Right lobe of liver (tissue), 6 donors: Measurements from ENCODE around the gene STXBP2. TPM values are rescaled to one million over a fixed set of nuclear protein-coding genes. Genes with fewer than 3 reads are reported as not detected.

Experiments used
- ATAC-seq, 4 donors: fragments of 200-7000 bp; cut with Tn5 transposase; one replicate each; pipeline ENCODE4 v1.9.1; 2020; ENCODE audit warnings: mild to moderate bottlenecking in 4 of 4, moderate library complexity in 4 of 4
- DNase-seq, 3 donors: peaks; one replicate each; pipeline ENCODE4 v3.0.0-alpha.2; 2020
- H3K27ac ChIP-seq, 3 donors: fragments of 200-600 bp; one replicate each; pipeline ENCODE4 v1.8.0; 2022
- H3K27me3 ChIP-seq, 2 donors: fragments of 200-600 bp; one replicate each; pipeline ENCODE4 v1.8.0; 2022
- H3K36me3 ChIP-seq, 4 donors: fragments of 200-600 bp; sonication (generic) in 1 of 4; one replicate each; pipeline versions ENCODE4 v1.5.1 to v1.8.0; 2017 to 2022; ENCODE audit warnings: control low read depth in 1 of 4
- H3K4me1 ChIP-seq, 4 donors: fragments of 200-600 bp; sonication (generic) in 1 of 4; one replicate each; pipeline versions ENCODE4 v1.5.1 to v1.8.0; 2017 to 2022; ENCODE audit warnings: control low read depth in 1 of 4
- H3K4me3 ChIP-seq, 3 donors: fragments of 200-600 bp; one replicate each; pipeline ENCODE4 v1.8.0; 2022
- H3K9me3 ChIP-seq, 4 donors: fragments of 200-600 bp; sonication (generic) in 1 of 4; one replicate each; pipeline versions ENCODE4 v1.5.1 to v1.8.0; 2017 to 2022; ENCODE audit warnings: control low read depth in 1 of 4
- POLR2A ChIP-seq: fragments of 450-650 bp; IDR thresholded peaks from one replicate; pipeline ENCODE4 v1.6.1; 2017; ENCODE audit warnings: antibody characterized with exemption, mild to moderate bottlenecking
- WGBS: methylation state at CpG from one replicate; pipeline ENCODE4 v1.1.6; 2018; ENCODE audit warnings: low coverage, low lambda C conversion rate; ENCODE audit not compliant: insufficient coverage; ENCODE audit errors: missing lambda C conversion rate; 5-methylcytosine and 5-hydroxymethylcytosine counted together
- intact Hi-C, 2 donors: fragments of 100-400 bp; cut with DNase I; formaldehyde crosslinking; loops; one replicate each; pipeline versions ENCODE4 v1.11.2 to v1.14.1; 2022
- total RNA-seq, 6 experiments: library from RNA; depleted of rRNA in 2 of 6; stranded (reverse); fragments of >200 nt in 2 of 6; fragmentation: NEBNext Ultra II Directional in 3 of 6; extraction: Animal tissue kit (Norgen Biotek cat#: 25700) in 3 of 6; gene quantifications; one replicate each; pipeline versions ENCODE4 v1.1.0 to v1.2.4, GENCODE V29; 2016 to 2023
- TF ChIP-seq, protein P1 (sequence below), 4 donors: fragments of 200-600 bp in 3 of 4; fragments of 450-650 bp in 1 of 4; IDR thresholded peaks; one replicate each; pipeline versions ENCODE4 v1.5.1 to v1.8.0; 2016 to 2022; ENCODE audit warnings: antibody characterized with exemption in 4 of 4, mild to moderate bottlenecking in 2 of 4
- donor health status: DM: no; HTN: yes; CAD: no.
- donor health status: DM: no; HTN: no; CAD: no.
- donor health status: DM: no; HTN: no; CAD: no.
- donor health status: DM: no; HTN: yes; CAD: no.
- donor health status: DM: no; HTN: yes; CAD: no.

Gene STXBP2
- total RNA-seq, 6 experiments from 2014 or later: 27.5 to 45.7 (median 39.1) TPM

DNA sequence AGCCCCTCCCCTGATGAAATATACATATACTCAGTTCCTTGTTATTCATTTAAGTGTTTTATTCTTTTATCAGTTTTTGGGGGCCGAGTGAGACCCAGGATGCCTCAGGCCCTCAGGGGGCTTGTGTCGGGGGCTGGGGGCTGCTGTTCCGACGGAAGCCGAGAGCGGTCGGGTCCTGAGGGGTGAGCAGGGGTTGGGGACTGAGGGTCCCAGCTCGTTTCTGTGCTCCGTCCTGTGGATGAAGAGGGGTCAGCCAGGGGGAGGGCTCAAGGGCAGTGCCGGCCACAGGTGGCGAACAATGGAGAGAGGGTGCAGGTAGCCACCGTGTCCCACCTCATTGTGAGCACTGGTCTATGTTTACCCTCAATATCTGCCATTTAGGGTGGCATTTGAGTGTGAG, 5.3 kb upstream of the STXBP2 start:
- Histone ChIP-seq H3K4me1 (peaks cover 0 to 19% (median 4%) of the 10 kb centered on the region in 4 donors), H3K36me3 (peaks cover 0 to 3% (median under 1%) of the 10 kb centered on the region in 4 donors), H3K27ac (no peak overlapping the region), H3K4me3 (no peak overlapping the region), H3K27me3 (no peaks in the 10 kb centered on the region), H3K9me3 (no peaks in the 10 kb centered on the region)
- no peak for TF ChIP-seq POLR2A
- TF ChIP-seq, protein P1, sequence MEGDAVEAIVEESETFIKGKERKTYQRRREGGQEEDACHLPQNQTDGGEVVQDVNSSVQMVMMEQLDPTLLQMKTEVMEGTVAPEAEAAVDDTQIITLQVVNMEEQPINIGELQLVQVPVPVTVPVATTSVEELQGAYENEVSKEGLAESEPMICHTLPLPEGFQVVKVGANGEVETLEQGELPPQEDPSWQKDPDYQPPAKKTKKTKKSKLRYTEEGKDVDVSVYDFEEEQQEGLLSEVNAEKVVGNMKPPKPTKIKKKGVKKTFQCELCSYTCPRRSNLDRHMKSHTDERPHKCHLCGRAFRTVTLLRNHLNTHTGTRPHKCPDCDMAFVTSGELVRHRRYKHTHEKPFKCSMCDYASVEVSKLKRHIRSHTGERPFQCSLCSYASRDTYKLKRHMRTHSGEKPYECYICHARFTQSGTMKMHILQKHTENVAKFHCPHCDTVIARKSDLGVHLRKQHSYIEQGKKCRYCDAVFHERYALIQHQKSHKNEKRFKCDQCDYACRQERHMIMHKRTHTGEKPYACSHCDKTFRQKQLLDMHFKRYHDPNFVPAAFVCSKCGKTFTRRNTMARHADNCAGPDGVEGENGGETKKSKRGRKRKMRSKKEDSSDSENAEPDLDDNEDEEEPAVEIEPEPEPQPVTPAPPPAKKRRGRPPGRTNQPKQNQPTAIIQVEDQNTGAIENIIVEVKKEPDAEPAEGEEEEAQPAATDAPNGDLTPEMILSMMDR (IDR thresholded peaks at IDR 0.05): no peak
- DNase-seq (no peak), ATAC-seq (no peak)
- intact Hi-C loops: no loop called here
- 80% methylated on average over 2 of the region's 12 CpGs for WGBS

DNA sequence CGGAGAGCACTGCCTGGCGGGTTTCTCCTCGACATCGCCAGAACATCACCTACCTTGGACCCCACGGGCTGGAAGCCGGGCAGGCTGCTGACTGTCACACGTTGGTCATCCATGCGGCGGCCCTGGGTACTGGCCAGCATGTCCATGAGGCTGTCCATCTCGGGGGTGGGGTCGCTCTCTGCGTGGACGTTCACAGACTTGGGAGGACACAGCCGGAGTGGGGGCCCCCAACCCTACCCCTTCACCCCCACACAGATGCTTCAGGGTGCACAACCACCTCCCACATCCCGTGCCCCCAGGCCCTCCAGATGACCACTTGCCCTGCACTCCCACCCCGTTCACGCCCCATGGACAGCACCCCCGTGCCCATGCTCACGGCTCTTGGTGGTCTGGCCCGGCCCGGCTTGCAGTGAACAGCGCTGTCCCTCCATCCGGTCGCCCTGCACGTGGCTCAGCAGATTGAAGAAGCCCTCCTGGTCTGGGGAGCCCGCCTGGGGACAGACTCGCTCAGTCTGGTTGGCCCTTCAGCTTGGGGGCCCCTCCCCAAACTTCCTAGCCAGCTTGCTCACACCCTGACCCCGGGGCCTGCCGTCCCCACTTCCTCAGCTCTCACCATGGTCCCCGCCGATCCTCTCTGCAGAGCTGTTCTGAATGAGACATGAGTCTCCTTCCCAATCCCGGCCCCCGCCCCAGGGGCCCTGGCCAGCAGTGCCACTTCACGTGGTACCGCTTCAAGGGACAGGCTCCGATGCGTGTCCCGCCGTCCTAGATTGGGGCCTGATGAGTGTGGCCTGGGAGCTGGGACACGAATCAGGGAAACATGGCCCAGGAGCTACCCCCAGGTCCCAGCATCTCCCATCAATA, 4.3 kb upstream of the STXBP2 start:
- DNase-seq (no peak), ATAC-seq (no peak)
- Histone ChIP-seq H3K27me3 (no peaks in the 10 kb centered on the region), H3K4me1 (peaks cover 0 to 19% (median 4%) of the 10 kb centered on the region in 4 donors), H3K9me3 (no peaks in the 10 kb centered on the region), H3K27ac (no peak overlapping the region), H3K36me3 (no peaks in the 10 kb centered on the region), H3K4me3 (no peak overlapping the region)
- WGBS: 99% methylated on average over 16 of the region's 40 CpGs
- TF ChIP-seq, protein P1 (IDR thresholded peaks at IDR 0.05): no peak
- no peak for TF ChIP-seq POLR2A
- intact Hi-C loops: no loop called here

DNA sequence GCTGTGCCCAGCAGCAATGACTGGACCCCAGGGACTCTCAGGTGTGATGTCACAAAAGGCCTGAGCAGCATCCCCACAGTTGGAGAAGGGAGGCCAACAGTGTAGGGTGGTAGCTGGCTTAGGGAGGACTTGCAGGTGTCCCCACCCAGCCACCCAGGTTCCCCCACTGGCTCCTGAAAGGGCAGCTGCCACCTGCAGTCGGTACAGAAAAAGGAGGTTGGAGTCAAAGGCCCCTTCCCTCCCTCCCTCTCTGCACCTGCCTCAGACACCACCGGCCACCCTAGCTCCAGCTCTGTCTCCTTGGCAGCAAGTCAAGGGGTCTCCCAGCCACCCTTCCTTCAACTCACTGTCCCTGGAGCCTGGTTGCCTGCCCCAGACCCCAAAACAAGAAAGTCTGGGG, 3.2 kb upstream of the STXBP2 start, which contains the start of gene PCP2:
Gene PCP2, minus strand, starts transcription at position 22 of the 400 bp plus-strand sequence. CDS start 262 bp downstream, outside the sequence.
- Histone ChIP-seq H3K9me3 (no peaks in the 10 kb centered on the region), H3K4me3 (no peak within 1 kb of the TSS), H3K36me3 (no peaks in the 10 kb centered on the region), H3K4me1 (peaks cover 0 to 15% (median under 1%) of the 10 kb centered on the region in 4 donors), H3K27ac (no peak within 1 kb of the TSS), H3K27me3 (no peaks in the 10 kb centered on the region)
- intact Hi-C loops: no loop called here
- no peak for DNase-seq
- no CpG with 5 or more reads among the region's 2 CpGs for WGBS
- no peak for ATAC-seq
- TF ChIP-seq, protein P1 (IDR thresholded peaks at IDR 0.05): no peak
- TF ChIP-seq POLR2A: no peak

DNA sequence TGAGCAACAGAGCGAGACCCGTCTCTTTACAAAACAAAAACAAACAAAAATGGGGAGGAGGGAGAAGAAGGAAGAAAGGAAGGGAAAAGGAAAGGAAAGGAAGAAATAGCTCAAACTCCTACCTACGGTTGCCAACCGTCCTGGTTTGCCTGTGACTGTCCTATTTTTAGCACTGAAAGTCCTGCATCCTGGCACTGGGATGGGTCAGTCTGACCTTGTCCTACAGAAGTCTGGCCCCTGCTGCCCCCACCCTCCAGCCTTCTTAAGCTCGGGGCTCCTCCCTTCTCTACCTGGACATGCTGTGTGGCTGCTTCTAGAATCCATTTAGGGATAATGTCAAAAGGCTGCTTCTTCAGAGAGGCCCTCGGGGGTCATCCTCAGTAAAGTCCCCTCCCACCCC, 1.2 kb upstream of the STXBP2 start:
- WGBS: 51% methylated on average over 4 of the region's 6 CpGs

More for the DNA sequence above, 1.2 kb upstream of the STXBP2 start:
- no peak for DNase-seq
- peaks cover 0 to 6% (median 0%) of the 10 kb centered on the region in 4 donors for H3K4me1 ChIP-seq
- intact Hi-C loops: no loop called here
- no peaks in the 10 kb centered on the region for H3K27me3 ChIP-seq
- H3K9me3 ChIP-seq: no peaks in the 10 kb centered on the region
- TF ChIP-seq, protein P1 (IDR thresholded peaks at IDR 0.05): no peak
- no peak for TF ChIP-seq POLR2A
- no peaks in the 10 kb centered on the region for H3K36me3 ChIP-seq
- no peak overlapping the region for H3K27ac ChIP-seq
- no peak for ATAC-seq
- no peak overlapping the region for H3K4me3 ChIP-seq
